H1 (cell line): ENCODE results near the gene BTNL8. TPM values are rescaled to one million over a fixed set of nuclear protein-coding genes. Genes with fewer than 3 reads are reported as not detected.

Source experiments
- CTCF ChIA-PET: fragments of 300-600 bp; sonication (Branson Sonifier 250); formaldehyde crosslinking; loops from one replicate; lab custom pipeline; 2021; ENCODE audit not compliant: partially characterized antibody; lab: Charles Lee
- POLR2A ChIA-PET: fragments of 300-600 bp; sonication (Branson Sonifier 250); formaldehyde crosslinking; loops from one replicate; lab custom pipeline; 2021; ENCODE audit warnings: inconsistent platforms; ENCODE audit not compliant: partially characterized antibody; lab: Charles Lee
- DNase-seq, 2 experiments: peaks; one replicate each; pipeline versions ENCODE4 v3.0.0 to v3.0.0-alpha.2; 2010 to 2022; ENCODE audit warnings: low spot score in 2 of 2, low read depth in 1 of 2, mixed read lengths in 1 of 2
- FAIRE-seq: peaks from 2 replicates; lab custom pipeline; 2011; peaks lifted over from hg19 to GRCh38; lab: Jason Lieb, UNC
- H2AFZ ChIP-seq: 2 replicates; pipeline ENCODE4 v1.8.1; 2012; ENCODE audit warnings: low read length, inconsistent platforms
- H2AK5ac ChIP-seq: 2 replicates; pipeline ENCODE4 v1.6.1; 2013; ENCODE audit warnings: low read depth, low read length
- H2BK120ac ChIP-seq: replicated peaks from 2 replicates; pipeline ENCODE3; 2013; ENCODE audit warnings: low read depth, low read length, inconsistent platforms
- H2BK12ac ChIP-seq: 2 replicates; pipeline ENCODE4 v1.6.1; 2013; ENCODE audit warnings: low read depth, low read length
- H2BK15ac ChIP-seq: 2 replicates; pipeline ENCODE4 v1.6.1; 2013; ENCODE audit warnings: low read length
- H2BK20ac ChIP-seq: 2 replicates; pipeline ENCODE4 v1.6.1; 2013; ENCODE audit warnings: low read length
- H2BK5ac ChIP-seq: 2 replicates; pipeline ENCODE4 v1.6.1; 2013; ENCODE audit warnings: low read depth, low read length
- H3K14ac ChIP-seq: 2 replicates; pipeline ENCODE4 v1.6.1; 2013; ENCODE audit warnings: inconsistent platforms; ENCODE audit not compliant: insufficient read length
- H3K18ac ChIP-seq: 2 replicates; pipeline ENCODE4 v1.6.1; 2013; ENCODE audit warnings: low read length; ENCODE audit errors: extremely low read depth
- H3K23ac ChIP-seq: 2 replicates; pipeline ENCODE4 v1.6.1; 2013; ENCODE audit warnings: inconsistent platforms; ENCODE audit not compliant: insufficient read length
- H3K23me2 ChIP-seq: 2 replicates; pipeline ENCODE4 v1.6.1; 2013; ENCODE audit warnings: low read depth, low read length
- H3K27ac ChIP-seq: 2 replicates; pipeline ENCODE4 v1.6.1; 2011; ENCODE audit warnings: low read depth, low read length, inconsistent platforms
- H3K27me3 ChIP-seq, 4 experiments: replicated peaks in 1 of 4; 1 replicate in 1 of 4; 2 replicates in 3 of 4; pipeline versions ENCODE4 v1.6.1 to v1.8.1; 2011 to 2013; ENCODE audit warnings: low read length in 3 of 4, mild to moderate bottlenecking in 3 of 4, inconsistent platforms in 2 of 4, mixed read lengths in 2 of 4, moderate library complexity in 1 of 4; ENCODE audit not compliant: control insufficient read depth in 3 of 4, insufficient read depth in 3 of 4; ENCODE audit errors: extremely low read depth in 1 of 4
- H3K36me3 ChIP-seq, 4 experiments: 2 replicates each; pipeline versions ENCODE4 v1.6.1 to v1.8.1; 2011 to 2013; ENCODE audit warnings: mild to moderate bottlenecking in 4 of 4, low read length in 3 of 4, moderate library complexity in 2 of 4, control low read depth in 1 of 4, inconsistent platforms in 1 of 4; ENCODE audit not compliant: insufficient read depth in 4 of 4, control insufficient read depth in 2 of 4
- H3K4ac ChIP-seq: replicated peaks from 2 replicates; pipeline ENCODE3; 2013; ENCODE audit warnings: low read length, low read depth, mixed read lengths, inconsistent platforms; ENCODE audit not compliant: insufficient read length
- H3K4me1 ChIP-seq, 4 experiments: replicated peaks in 1 of 4; 1 replicate in 1 of 4; 2 replicates in 3 of 4; pipeline versions ENCODE4 v1.6.1 to v1.8.1; 2011 to 2013; ENCODE audit warnings: low read length in 3 of 4, inconsistent platforms in 2 of 4, mixed read lengths in 1 of 4; ENCODE audit not compliant: insufficient read depth in 4 of 4, control insufficient read depth in 3 of 4
- H3K4me2 ChIP-seq, 2 experiments: 2 replicates each; pipeline versions ENCODE4 v1.6.1 to v1.8.1; 2011 to 2013; ENCODE audit warnings: low read depth in 2 of 2, low read length in 2 of 2, control low read depth in 1 of 2, inconsistent platforms in 1 of 2, mild to moderate bottlenecking in 1 of 2; ENCODE audit not compliant: insufficient read depth in 1 of 2
- H3K4me3 ChIP-seq, 4 experiments: fragments of 200-600, 300-600 bp in 1 of 4; sonication (generic), shearing (Covaris generic), sonication (Bioruptor Twin) in 1 of 4; 2 replicates each; pipeline versions ENCODE4 v1.5.1 to v1.8.1; 2011 to 2016; ENCODE audit warnings: low read length in 4 of 4, low read depth in 3 of 4, control low read depth in 2 of 4, inconsistent platforms in 2 of 4, mild to moderate bottlenecking in 2 of 4, mixed read lengths in 1 of 4, moderate library complexity in 1 of 4; ENCODE audit not compliant: insufficient read depth in 2 of 4; ENCODE audit errors: extremely low read depth in 1 of 4
- H3K56ac ChIP-seq: replicated peaks from 2 replicates; pipeline ENCODE3; 2013; ENCODE audit warnings: low read depth, mild to moderate bottlenecking, mixed read lengths, low read length, inconsistent platforms; ENCODE audit not compliant: insufficient read length
- H3K79me1 ChIP-seq: 2 replicates; pipeline ENCODE4 v1.6.1; 2013; ENCODE audit warnings: low read depth, low read length, control low read depth
- H3K79me2 ChIP-seq, 2 experiments: 2 replicates each; pipeline versions ENCODE4 v1.6.1 to v1.8.1; 2012 to 2013; ENCODE audit warnings: low read length in 2 of 2, mild to moderate bottlenecking in 2 of 2, inconsistent platforms in 1 of 2; ENCODE audit not compliant: insufficient read depth in 2 of 2, control insufficient read depth in 1 of 2
- H3K9ac ChIP-seq, 4 experiments: replicated peaks in 1 of 4; 1 replicate in 1 of 4; 2 replicates in 3 of 4; pipeline versions ENCODE4 v1.6.1 to v1.8.1; 2011 to 2013; ENCODE audit warnings: low read depth in 3 of 4, low read length in 3 of 4, control low read depth in 2 of 4, mild to moderate bottlenecking in 2 of 4, moderate library complexity in 2 of 4, inconsistent platforms in 1 of 4; ENCODE audit errors: extremely low read depth in 1 of 4
- H3K9me3 ChIP-seq, 2 experiments: 2 replicates each; pipeline versions ENCODE4 v1.6.1 to v1.8.1; 2012 to 2013; ENCODE audit warnings: mild to moderate bottlenecking in 2 of 2, moderate library complexity in 2 of 2, control low read depth in 1 of 2, inconsistent platforms in 1 of 2, low read depth in 1 of 2, low read length in 1 of 2, mixed read lengths in 1 of 2; ENCODE audit not compliant: insufficient read depth in 2 of 2
- H4K20me1 ChIP-seq, 2 experiments: replicated peaks in 1 of 2; 2 replicates each; pipeline versions ENCODE3 to v1.8.1; 2011 to 2013; ENCODE audit warnings: inconsistent platforms in 2 of 2, low read length in 2 of 2, mild to moderate bottlenecking in 1 of 2; ENCODE audit not compliant: insufficient read depth in 2 of 2, control insufficient read depth in 1 of 2
- H4K5ac ChIP-seq: 2 replicates; pipeline ENCODE4 v1.6.1; 2013; ENCODE audit warnings: low read length, low read depth, mixed read lengths, inconsistent platforms; ENCODE audit not compliant: insufficient read length
- H4K8ac ChIP-seq: 2 replicates; pipeline ENCODE4 v1.8.0; 2013; ENCODE audit warnings: mild to moderate bottlenecking, moderate library complexity, low read length, inconsistent platforms; ENCODE audit not compliant: insufficient read depth; ENCODE audit errors: extremely low read depth
- H4K91ac ChIP-seq: replicated peaks from 2 replicates; pipeline ENCODE3; 2013; ENCODE audit warnings: low read length, mixed read lengths, inconsistent platforms; ENCODE audit not compliant: insufficient read length
- ASH2L ChIP-seq: fragments of 200-600, 300-600 bp; sonication (generic); IDR thresholded peaks from one replicate; pipeline ENCODE4 v1.7.1; 2017; ENCODE audit warnings: low read length
- CTBP2 ChIP-seq: IDR thresholded peaks from 2 replicates; pipeline ENCODE4 v1.7.0; 2011; ENCODE audit warnings: borderline replicate concordance, mild to moderate bottlenecking, moderate library complexity, mixed read lengths, low read length; ENCODE audit not compliant: insufficient read depth, insufficient read length
- JUND ChIP-seq: IDR thresholded peaks from 2 replicates; pipeline ENCODE4 v1.6.1; 2011; ENCODE audit warnings: mild to moderate bottlenecking, improper control_type of control experiment, low read length
- POLR2AphosphoS5 ChIP-seq: IDR thresholded peaks from 2 replicates; pipeline ENCODE4 v1.6.1; 2011; ENCODE audit warnings: low read depth, low read length
- SAP30 ChIP-seq: fragments of 300-600 bp; sonication (generic); IDR thresholded peaks from 2 replicates; pipeline ENCODE4 v1.7.1; 2012; ENCODE audit warnings: low read length, moderate library complexity, mild to moderate bottlenecking, inconsistent platforms; ENCODE audit not compliant: insufficient read depth, insufficient replicate concordance
- SP2 ChIP-seq: IDR thresholded peaks from 2 replicates; pipeline ENCODE4 v1.6.1; 2012; ENCODE audit warnings: mild to moderate bottlenecking, low read length, inconsistent platforms
- SP4 ChIP-seq: IDR thresholded peaks from 2 replicates; pipeline ENCODE4 v1.6.1; 2012; ENCODE audit warnings: low read length, inconsistent platforms
- SUZ12 ChIP-seq: fragments of 200-600 bp; sonication (generic); IDR thresholded peaks from 2 replicates; pipeline ENCODE4 v1.6.1; 2012; ENCODE audit warnings: mild to moderate bottlenecking, inconsistent platforms, low read length, moderate library complexity, mixed read lengths
- polyA plus RNA-seq, 7 experiments: library from polyadenylated mRNA; depleted of rRNA in 3 of 7; stranded (reverse) in 5 of 7; unstranded in 2 of 7; fragments of >200 nt in 5 of 7; fragments of 200-250 nt in 2 of 7; gene quantifications; 1 replicate in 5 of 7; 2 replicates in 1 of 7; 4 replicates in 1 of 7; pipeline versions ENCODE4 v1.2.1 to v1.2.3, GENCODE V29; 2011 to 2013; ENCODE audit warnings: missing spikeins in 2 of 7, mixed read lengths in 2 of 7
- total RNA-seq: library from RNA; stranded (reverse); fragmentation: NEBNext Ultra II Directional; extraction: Animal tissue kit (Norgen Biotek cat#: 25700); gene quantifications from 2 replicates; pipeline ENCODE4 v1.2.1, GENCODE V29; 2021

BTNL8 gene
- total and polyA plus RNA-seq, 2 of the 8 experiments (the other 6 are each of a cell fraction or from before 2014, with no cell fraction given) = 0.32 to 0.48 TPM

DNA sequence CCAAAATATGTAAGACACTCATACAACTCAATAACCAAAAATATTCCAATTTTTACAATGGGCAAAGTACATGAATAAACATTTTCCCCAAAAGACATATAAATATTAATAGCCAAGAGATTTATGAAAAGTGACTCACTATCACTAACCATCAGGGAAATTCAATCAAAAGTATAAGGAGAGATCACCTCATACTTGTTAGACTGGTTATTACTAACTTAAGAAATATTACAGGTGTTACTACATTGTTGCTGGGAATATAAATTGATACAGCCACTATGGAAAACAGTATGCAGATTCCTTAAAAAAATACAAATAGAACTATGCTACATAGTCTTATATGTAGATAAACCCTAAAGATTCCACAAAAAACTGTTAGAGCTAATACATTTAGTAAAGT, 21.8 kb downstream of the BTNL8 start:
- Histone ChIP-seq H3K9ac (no peak overlapping the region), H3K23me2 (peaks cover 1% of the 10 kb centered on the region; the same call in 1 of the 2 replicates), H3K27ac (no peak overlapping the region), H2AK5ac (no peak overlapping the region), H3K4me3 (no peak overlapping the region), H3K79me1 (no peaks in the 10 kb centered on the region), H2BK120ac (no peak overlapping the region), H2AFZ (no peak overlapping the region), H4K20me1 (no peaks in the 10 kb centered on the region), H3K18ac (no peak overlapping the region), H3K14ac (no peak overlapping the region), H3K27me3 (no peaks in the 10 kb centered on the region), H3K4me1 (no peaks in the 10 kb centered on the region)
- ChIA-PET CTCF (no interaction called here), POLR2A (no interaction called here)
- DNase-seq = no peak
- TF ChIP-seq SP4 = no peak
- no peak for TF ChIP-seq ASH2L
- no peak for TF ChIP-seq CTBP2
- TF ChIP-seq SAP30 = no peak
- no peak for TF ChIP-seq SP2
- TF ChIP-seq POLR2AphosphoS5 = no peak
- no peak for TF ChIP-seq SUZ12
- TF ChIP-seq JUND = no peak
- TF ChIP-seq, all 59 proteins: peak for 0
- no peak overlapping the region for H4K5ac ChIP-seq
- no peak overlapping the region for H4K91ac ChIP-seq
- no peak for FAIRE-seq
- H2BK12ac ChIP-seq = no peak overlapping the region
- no peak overlapping the region for H2BK20ac ChIP-seq
- no peak overlapping the region for H2BK5ac ChIP-seq
- no peak overlapping the region for H3K4ac ChIP-seq
- no peak overlapping the region for H2BK15ac ChIP-seq
- peaks cover 5 to 8% of the 10 kb centered on the region in 2 experiments; a peak in 3 of 4 replicates for H3K9me3 ChIP-seq
- no peaks in the 10 kb centered on the region for H3K36me3 ChIP-seq
- no peaks in the 10 kb centered on the region for H3K79me2 ChIP-seq
- no peak overlapping the region for H3K4me2 ChIP-seq
- no peak overlapping the region for H3K23ac ChIP-seq
- no peak overlapping the region for H4K8ac ChIP-seq
- no peak overlapping the region for H3K56ac ChIP-seq
